B cell (primary cell): ENCODE data around the gene TBX15.

Source experiments
- CTCF ChIP-seq: fragments of 200-600 bp; IDR thresholded peaks from one replicate; pipeline ENCODE4 v1.8.0; 2022; ENCODE audit warnings: antibody characterized with exemption, mild to moderate bottlenecking
- EZH2 ChIP-seq: IDR thresholded peaks from 2 replicates; pipeline ENCODE4 v1.6.1; 2012; ENCODE audit warnings: borderline replicate concordance, low read depth, mild to moderate bottlenecking, moderate library complexity, low read length; ENCODE audit not compliant: insufficient read depth, poor library complexity, severe bottlenecking

- TF ChIP-seq CTCF (no peak), EZH2 (no peak)
Measured at GRCh38 chr1:119006406-119007279, 18.5 kb upstream of the TBX15 start.
